ENCODE results near the gene SATL1. TPM values are rescaled to one million over a fixed set of nuclear protein-coding genes. Genes with fewer than 3 reads are reported as not detected.

SATL1 gene
- total and polyA plus RNA-seq, 9 of the 15 experiments (the other 6 are each of a cell fraction or from before 2014, with no cell fraction given), result 0.03 to 0.07 (median 0.05) TPM; not detected in 3

DNA sequence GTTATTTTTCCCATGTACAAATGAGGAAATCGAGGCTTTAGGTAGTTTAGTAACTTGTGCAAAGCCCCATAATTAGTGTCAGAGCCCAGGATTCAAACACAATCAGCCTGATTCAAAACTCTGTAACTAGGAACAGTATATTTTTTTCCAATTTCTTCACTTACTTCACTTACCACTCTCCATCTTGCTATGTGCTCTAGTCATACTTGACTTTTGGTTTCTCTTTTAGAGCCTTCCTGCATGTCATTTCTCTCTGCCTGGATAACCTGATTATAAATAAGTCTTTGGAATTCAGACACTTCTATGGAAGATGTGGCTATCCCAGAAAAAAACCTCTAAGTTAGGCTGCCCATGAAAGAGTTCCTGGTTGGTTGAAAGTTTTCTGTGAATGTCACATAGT is 22.2 kb downstream of the SATL1 start:
- H3K4me2 ChIP-seq (ENCODE audit: insufficient read depth, low read length), result no peak overlapping the region
- in situ Hi-C loops (cut with MboI) (no loop called here), intact Hi-C loops (cut with micrococcal nuclease) (no loop called here)
- H3K36me3 ChIP-seq (ENCODE audit: control insufficient read depth, insufficient read depth, low read length), result no peaks in the 10 kb centered on the region
- H3K9me1 ChIP-seq (ENCODE audit: control insufficient read depth, insufficient read depth, low read length), result no peaks in the 10 kb centered on the region
- BruUV-seq (replicated peaks), result no TSS peak
- no peaks in the 10 kb centered on the region for H4K20me1 ChIP-seq (replicated peaks; ENCODE audit: control insufficient read depth, insufficient read depth, low read length)
- H3K9ac ChIP-seq (ENCODE audit: insufficient read depth in 1 of 2, low read depth in 2 of 2, low read length in 2 of 2), result no peak overlapping the region
- ATAC-seq (no peak), FAIRE-seq (no peak), DNase-seq (ENCODE audit: extremely low read depth in 1 of 4, low spot score in 3 of 4) (no peak)
- no peaks in the 10 kb centered on the region for H3K27me3 ChIP-seq (ENCODE audit: control insufficient read depth in 2 of 2, insufficient read depth in 2 of 2, low read length in 2 of 2)
- WGBS (ENCODE audit: insufficient coverage, low coverage, missing lambda C conversion rate), result 0% methylated on average over 1 of the region's 1 CpG
- TF ChIP-seq POLR3G (IDR thresholded peaks at IDR 0.05; ENCODE audit: extremely low read depth, insufficient read length, insufficient replicate concordance), result no peak
- TF ChIP-seq, protein P1, sequence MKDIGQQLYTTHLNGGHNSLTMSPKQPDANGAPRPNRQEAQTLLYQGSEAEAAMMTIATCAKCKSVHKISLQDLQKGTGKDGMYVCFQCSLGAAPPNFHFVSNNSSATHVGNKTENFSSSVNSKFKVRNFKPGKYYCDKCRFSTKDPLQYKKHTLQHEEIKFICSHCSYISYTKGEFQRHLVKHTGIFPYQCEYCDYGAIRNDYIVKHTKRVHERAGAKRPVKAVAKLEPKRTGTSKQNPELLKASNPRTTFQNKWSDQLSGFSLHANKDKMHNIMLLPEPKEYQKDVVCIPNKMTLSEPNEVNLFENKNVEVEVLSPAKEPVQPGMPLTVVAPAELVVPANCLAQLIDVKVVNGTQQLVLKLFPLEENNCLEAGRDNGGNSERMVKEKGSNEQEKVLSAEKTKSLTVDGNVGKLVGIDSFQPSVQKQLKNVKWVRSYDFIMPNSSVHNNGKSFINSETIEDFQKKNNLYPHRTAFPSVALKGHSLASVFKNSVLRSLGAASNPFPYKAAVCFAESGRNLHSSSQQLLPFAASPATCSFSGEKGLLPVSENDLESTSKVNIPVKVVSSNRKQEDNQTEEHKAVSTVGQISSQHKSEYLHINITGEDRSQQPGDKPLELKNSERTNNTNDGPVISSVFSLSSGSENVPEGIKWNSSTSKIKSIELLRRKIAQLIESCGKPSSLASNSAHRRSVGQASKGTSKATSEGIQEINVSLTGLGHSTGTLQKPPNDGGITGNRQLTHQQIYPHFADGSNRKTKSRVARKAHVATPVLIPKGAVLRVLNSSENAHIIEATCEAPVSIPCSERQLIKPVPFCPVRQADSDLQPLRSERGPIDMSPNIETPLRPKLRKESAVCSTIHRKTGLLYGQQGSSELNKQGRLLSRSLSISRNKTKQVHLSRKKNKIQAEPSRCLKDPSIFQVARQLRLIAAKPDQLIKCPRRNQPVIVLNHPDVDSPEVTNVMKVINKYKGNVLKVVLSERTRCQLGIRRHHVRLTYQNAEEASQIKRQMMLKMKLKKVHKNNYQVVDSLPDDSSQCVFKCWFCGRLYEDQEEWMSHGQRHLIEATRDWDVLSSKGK (CRISPR knock-in tag; IDR thresholded peaks at IDR 0.05), result no peak
- TF ChIP-seq IRF2 (CRISPR knock-in tag; IDR thresholded peaks at IDR 0.05), result no peak
- TF ChIP-seq ZNF175 (CRISPR knock-in tag; IDR thresholded peaks at IDR 0.05; ENCODE audit: low read depth), result no peak
- no peak for TF ChIP-seq SMC3 (conservative IDR thresholded peaks at IDR 0.05; ENCODE audit: insufficient read depth, low read depth, low read length)
- TF ChIP-seq EP400 (IDR thresholded peaks at IDR 0.05), result no peak
- TF ChIP-seq FOXJ3 (CRISPR knock-in tag; IDR thresholded peaks at IDR 0.05), result no peak
- no peak for TF ChIP-seq BACH1 (tag; IDR thresholded peaks at IDR 0.05)
- no peak for TF ChIP-seq BHLHE40 (IDR thresholded peaks at IDR 0.05; ENCODE audit: low read length)
- no peak for TF ChIP-seq SPI1 (IDR thresholded peaks at IDR 0.05; ENCODE audit: borderline replicate concordance, low read depth, low read length)
- TF ChIP-seq SAFB2 (IDR thresholded peaks at IDR 0.05; ENCODE audit: borderline replicate concordance, low read depth, low read length, severe bottlenecking), result no peak
- no peak for TF ChIP-seq ZFX (CRISPR knock-in tag; IDR thresholded peaks at IDR 0.05)
- TF ChIP-seq SAP30 (IDR thresholded peaks at IDR 0.05; ENCODE audit: borderline replicate concordance, insufficient read depth, low read depth, low read length, poor library complexity, severe bottlenecking), result no peak
- no peak for TF ChIP-seq ZNF57 (CRISPR knock-in tag; IDR thresholded peaks at IDR 0.05)
- no peak for TF ChIP-seq PRPF4 (IDR thresholded peaks at IDR 0.05; ENCODE audit: insufficient read depth, low read depth, low read length, poor library complexity, severe bottlenecking)
- TF ChIP-seq ZNF316 (IDR thresholded peaks at IDR 0.05), result no peak
- no peaks in the 10 kb centered on the region for H3K79me2 ChIP-seq (ENCODE audit: control insufficient read depth, insufficient read depth, low read length)
- POLR2A ChIA-PET, result no interaction called here
- H3K4me1 ChIP-seq (replicated peaks in 1 of 2; ENCODE audit: control insufficient read depth in 2 of 2, insufficient read depth in 2 of 2, low read length in 2 of 2), result no peaks in the 10 kb centered on the region
- H3K4me3 ChIP-seq, result no peak overlapping the region
- H3K9me3 ChIP-seq (replicated peaks; ENCODE audit: control insufficient read depth, insufficient read depth, low read depth, low read length), result no peaks in the 10 kb centered on the region
- no peak overlapping the region for H3K27ac ChIP-seq (ENCODE audit: extremely low read depth, low read depth, low read length)
- CTCF ChIA-PET (ENCODE audit: low intra/inter-chr PET ratio), result no interaction called here
- H2AFZ ChIP-seq (ENCODE audit: low read depth, low read length), result no peak overlapping the region

Data from K562 (cell line).